Fibroblast of skin of back (primary cell): Measurements from ENCODE around the gene YJEFN3.
A peak's percentile ranks its signal among the peaks of the same experiment; 100 is the strongest.

ENCODE experiments used
- DNase-seq: peaks from one replicate; pipeline ENCODE4 v3.0.0-alpha.2; 2013

Gene YJEFN3

GRCh38 chr19:19524053-19524452 lies 4.7 kb upstream of the YJEFN3 start:
- no peak for DNase-seq

- DNase-seq: no peak
Observed at GRCh38 chr19:19525611-19526380, 2.9 kb upstream of the YJEFN3 start.

- DNase-seq: no peak
Observed at GRCh38 chr19:19526581-19527370, 1.9 kb upstream of the YJEFN3 start.

- no peak for DNase-seq
Observed at GRCh38 chr19:19527371-19527656, 1.4 kb upstream of the YJEFN3 start.

GRCh38 chr19:19527674-19528625 lies 761 bp upstream of the YJEFN3 start:
- no peak for DNase-seq

- no peak for DNase-seq
Observed at GRCh38 chr19:19529783-19530422, 1.2 kb downstream of the YJEFN3 start.

- DNase-seq: no peak
Observed at GRCh38 chr19:19530423-19530804, 1.7 kb downstream of the YJEFN3 start.

GRCh38 chr19:19530889-19531288 lies 2.2 kb downstream of the YJEFN3 start:
- DNase-seq: no peak

GRCh38 chr19:19531951-19532805 lies 3.5 kb downstream of the YJEFN3 start:
- peak; percentile 54 for DNase-seq

- DNase-seq: no peak
Observed at GRCh38 chr19:19532806-19533701, 4.3 kb downstream of the YJEFN3 start.

- no peak for DNase-seq
Observed at GRCh38 chr19:19533841-19534240, 5.1 kb downstream of the YJEFN3 start.

- DNase-seq: no peak
Observed at GRCh38 chr19:19534556-19535265, 6.0 kb downstream of the YJEFN3 start.

GRCh38 chr19:19535311-19536191 lies 6.8 kb downstream of the YJEFN3 start:
- no peak for DNase-seq

GRCh38 chr19:19537075-19538048 lies 8.7 kb downstream of the YJEFN3 start:
- no peak for DNase-seq

GRCh38 chr19:19538061-19538784 lies 9.5 kb downstream of the YJEFN3 start, which contains the start of gene CILP2:
Gene CILP2, plus strand, starts transcription at chr19:19538265. Its CDS starts 85 bp downstream, at chr19:19538350.
- DNase-seq: no peak

GRCh38 chr19:19538785-19539166 lies 10.1 kb downstream of the YJEFN3 start:
- DNase-seq: no peak

- DNase-seq: no peak
Observed at GRCh38 chr19:19539698-19540063, 11.0 kb downstream of the YJEFN3 start.
